ENCODE measurements around the gene ASPM. TPM values are rescaled to one million over a fixed set of nuclear protein-coding genes. Genes with fewer than 3 reads are reported as not detected.
"Not testable (repeated sequence)": the region's sequence is repeated elsewhere in the genome, so short reads cannot be mapped to it uniquely, and the experiment has no call there.

The ASPM gene
- total RNA-seq, 1 experiment from 2014 or later = 30.0 TPM

- no peak for DNase-seq (ENCODE audit: low spot score)
- in situ Hi-C loops (cut with HindIII; ENCODE audit: low sequenced_read_pairs) = no loop called here
Measured at GRCh38 chr1:197145446-197146024, 934 bp downstream of the ASPM start.

GRCh38 chr1:197144570-197145325 lies 1.7 kb downstream of the ASPM start:
- in situ Hi-C loops (cut with HindIII; ENCODE audit: low sequenced_read_pairs) = no loop called here
- no peak for DNase-seq (ENCODE audit: low spot score)

- DNase-seq (ENCODE audit: low spot score) = no peak
- in situ Hi-C loops (cut with HindIII; ENCODE audit: low sequenced_read_pairs) = no loop called here
Measured at GRCh38 chr1:197143276-197143675, 3.2 kb downstream of the ASPM start.

GRCh38 chr1:197141575-197141974 lies 4.9 kb downstream of the ASPM start:
- in situ Hi-C loops (cut with HindIII; ENCODE audit: low sequenced_read_pairs) = no loop called here
- DNase-seq (ENCODE audit: low spot score) = no peak

- DNase-seq (ENCODE audit: low spot score) = no peak
- in situ Hi-C loops (cut with HindIII; ENCODE audit: low sequenced_read_pairs) = no loop called here
Measured at GRCh38 chr1:197140121-197140520, 6.3 kb downstream of the ASPM start.

- in situ Hi-C loops (cut with HindIII; ENCODE audit: low sequenced_read_pairs) = no loop called here
- no peak for DNase-seq (ENCODE audit: low spot score)
Measured at GRCh38 chr1:197139169-197139568, 7.3 kb downstream of the ASPM start.

- no peak for DNase-seq (ENCODE audit: low spot score)
- in situ Hi-C loops (cut with HindIII; ENCODE audit: low sequenced_read_pairs) = no loop called here
Measured at GRCh38 chr1:197137322-197137721, 9.1 kb downstream of the ASPM start.

GRCh38 chr1:197130677-197131304 lies 15.7 kb downstream of the ASPM start:
- in situ Hi-C loops (cut with HindIII; ENCODE audit: low sequenced_read_pairs) = no loop called here
- DNase-seq (ENCODE audit: low spot score) = no peak

GRCh38 chr1:197129698-197130097 lies 16.8 kb downstream of the ASPM start:
- in situ Hi-C loops (cut with HindIII; ENCODE audit: low sequenced_read_pairs) = no loop called here
- DNase-seq (ENCODE audit: low spot score) = no peak

GRCh38 chr1:197127246-197127912 lies 19.1 kb downstream of the ASPM start:
- no peak for DNase-seq (ENCODE audit: low spot score)
- in situ Hi-C loops (cut with HindIII; ENCODE audit: low sequenced_read_pairs) = no loop called here

GRCh38 chr1:197126691-197127090 lies 19.8 kb downstream of the ASPM start:
- in situ Hi-C loops (cut with HindIII; ENCODE audit: low sequenced_read_pairs) = no loop called here
- DNase-seq (ENCODE audit: low spot score) = no peak

- DNase-seq (ENCODE audit: low spot score) = no peak
- in situ Hi-C loops (cut with HindIII; ENCODE audit: low sequenced_read_pairs) = no loop called here
Measured at GRCh38 chr1:197124376-197124775, 22.1 kb downstream of the ASPM start.

- in situ Hi-C loops (cut with HindIII; ENCODE audit: low sequenced_read_pairs) = no loop called here
- no peak for DNase-seq (ENCODE audit: low spot score)
Measured at GRCh38 chr1:197116156-197116555, 30.3 kb downstream of the ASPM start.

- in situ Hi-C loops (cut with HindIII; ENCODE audit: low sequenced_read_pairs) = no loop called here
Measured at GRCh38 chr1:197106869-197107268, 39.6 kb downstream of the ASPM start.

GRCh38 chr1:197103300-197103699 lies 43.2 kb downstream of the ASPM start:
- in situ Hi-C loops (cut with HindIII; ENCODE audit: low sequenced_read_pairs) = no loop called here
- no peak for DNase-seq (ENCODE audit: low spot score)

More at GRCh38 chr1:197106869-197107268, 39.6 kb downstream of the ASPM start:
- DNase-seq (ENCODE audit: low spot score) = no peak

GRCh38 chr1:197101978-197102377 lies 44.5 kb downstream of the ASPM start:
- no peak for DNase-seq (ENCODE audit: low spot score)
- in situ Hi-C loops (cut with HindIII; ENCODE audit: low sequenced_read_pairs) = no loop called here

- DNase-seq (ENCODE audit: low spot score) = no peak
- in situ Hi-C loops (cut with HindIII; ENCODE audit: low sequenced_read_pairs) = no loop called here
Measured at GRCh38 chr1:197100677-197101076, 45.8 kb downstream of the ASPM start.

- no peak for DNase-seq (ENCODE audit: low spot score)
- in situ Hi-C loops (cut with HindIII; ENCODE audit: low sequenced_read_pairs) = no loop called here
Measured at GRCh38 chr1:197099444-197099843, 47.0 kb downstream of the ASPM start.

GRCh38 chr1:197096971-197097370 lies 49.5 kb downstream of the ASPM start:
- DNase-seq (ENCODE audit: low spot score); in situ Hi-C loops (cut with HindIII; ENCODE audit: low sequenced_read_pairs): not testable (repeated sequence)

GRCh38 chr1:197096137-197096536 lies 50.3 kb downstream of the ASPM start:
- in situ Hi-C loops (cut with HindIII; ENCODE audit: low sequenced_read_pairs) = no loop called here
- DNase-seq (ENCODE audit: low spot score) = no peak
